HL-60 (cell line): ENCODE data around the gene CR2.

ENCODE experiments used
- GABPA ChIP-seq: IDR thresholded peaks from 2 replicates; pipeline ENCODE4 v1.6.1; 2012; ENCODE audit warnings: low read depth
- TF ChIP-seq, protein P1 (sequence below): IDR thresholded peaks from one replicate; pipeline ENCODE4 v1.5.1; 2011; ENCODE audit warnings: low read length, control low read depth, inconsistent platforms; ENCODE audit not compliant: insufficient read depth

DNA sequence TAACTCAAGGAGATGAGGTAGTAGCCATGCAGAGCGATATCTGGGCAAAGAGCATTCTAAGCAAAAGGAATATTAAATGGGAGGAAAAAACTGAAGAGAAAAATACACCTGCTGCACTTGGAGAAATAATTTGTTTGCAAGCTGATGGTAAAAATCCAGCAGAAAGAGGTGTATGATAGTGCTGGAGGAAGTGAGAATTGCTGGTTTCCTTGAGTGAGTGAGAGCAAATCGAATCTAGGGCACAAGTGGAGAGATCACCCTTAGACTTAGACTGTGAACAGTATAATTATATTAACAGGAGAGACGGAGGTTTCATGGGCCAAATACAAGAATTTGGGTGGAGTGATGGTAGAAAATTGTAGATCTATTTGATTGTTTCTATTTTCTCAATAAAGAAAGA is 39.1 kb downstream of the CR2 start:
- TF ChIP-seq GABPA: no peak
- TF ChIP-seq, protein P1, sequence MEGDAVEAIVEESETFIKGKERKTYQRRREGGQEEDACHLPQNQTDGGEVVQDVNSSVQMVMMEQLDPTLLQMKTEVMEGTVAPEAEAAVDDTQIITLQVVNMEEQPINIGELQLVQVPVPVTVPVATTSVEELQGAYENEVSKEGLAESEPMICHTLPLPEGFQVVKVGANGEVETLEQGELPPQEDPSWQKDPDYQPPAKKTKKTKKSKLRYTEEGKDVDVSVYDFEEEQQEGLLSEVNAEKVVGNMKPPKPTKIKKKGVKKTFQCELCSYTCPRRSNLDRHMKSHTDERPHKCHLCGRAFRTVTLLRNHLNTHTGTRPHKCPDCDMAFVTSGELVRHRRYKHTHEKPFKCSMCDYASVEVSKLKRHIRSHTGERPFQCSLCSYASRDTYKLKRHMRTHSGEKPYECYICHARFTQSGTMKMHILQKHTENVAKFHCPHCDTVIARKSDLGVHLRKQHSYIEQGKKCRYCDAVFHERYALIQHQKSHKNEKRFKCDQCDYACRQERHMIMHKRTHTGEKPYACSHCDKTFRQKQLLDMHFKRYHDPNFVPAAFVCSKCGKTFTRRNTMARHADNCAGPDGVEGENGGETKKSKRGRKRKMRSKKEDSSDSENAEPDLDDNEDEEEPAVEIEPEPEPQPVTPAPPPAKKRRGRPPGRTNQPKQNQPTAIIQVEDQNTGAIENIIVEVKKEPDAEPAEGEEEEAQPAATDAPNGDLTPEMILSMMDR: no peak
